ENCODE results near the gene CCBE1.

Gene CCBE1

DNA sequence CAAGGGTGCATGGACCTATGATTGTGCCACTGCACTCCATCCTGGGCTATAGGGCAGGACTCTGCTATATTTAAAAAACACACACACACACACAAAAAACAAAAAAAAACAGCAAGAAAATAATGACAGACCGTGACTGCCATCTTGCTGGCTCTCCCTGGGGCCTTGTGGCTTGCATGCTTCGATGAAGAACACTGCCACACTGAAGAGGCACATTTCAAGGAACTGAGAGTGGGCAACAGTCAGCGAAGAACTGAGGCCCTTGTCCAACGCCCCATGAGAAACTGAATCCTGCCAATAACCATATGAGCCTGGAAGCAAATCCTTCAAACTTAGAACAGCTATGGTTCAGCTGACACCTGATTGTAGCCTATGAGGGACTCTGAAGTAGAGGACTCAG, 158.1 kb downstream of the CCBE1 start:
- Histone ChIP-seq H3K4me2 (ENCODE audit: low read depth, low read length, poor library complexity, severe bottlenecking) (no peak overlapping the region), H3K9me2 (replicated peaks; ENCODE audit: insufficient read depth, low read length) (no peaks in the 10 kb centered on the region), H3K36me3 (ENCODE audit: low read length) (no peaks in the 10 kb centered on the region), H2AFZ (ENCODE audit: low read depth, low read length, severe bottlenecking) (no peak overlapping the region), H3K27ac (ENCODE audit: low read depth, low read length) (no peak overlapping the region), H3K9me3 (ENCODE audit: insufficient read depth, low read length) (no peaks in the 10 kb centered on the region), H3K79me2 (ENCODE audit: insufficient read depth, low read length) (no peaks in the 10 kb centered on the region), H3K27me3 (ENCODE audit: low read length) (no peaks in the 10 kb centered on the region), H3K4me3 (ENCODE audit: insufficient read depth, low read length, poor library complexity, severe bottlenecking) (no peak overlapping the region), H3K9ac (ENCODE audit: low read length) (no peak overlapping the region), H4K20me1 (ENCODE audit: low read depth, low read length) (no peaks in the 10 kb centered on the region), H3F3A (ENCODE audit: insufficient read depth) (no peaks in the 10 kb centered on the region)
- TF ChIP-seq, protein P1, sequence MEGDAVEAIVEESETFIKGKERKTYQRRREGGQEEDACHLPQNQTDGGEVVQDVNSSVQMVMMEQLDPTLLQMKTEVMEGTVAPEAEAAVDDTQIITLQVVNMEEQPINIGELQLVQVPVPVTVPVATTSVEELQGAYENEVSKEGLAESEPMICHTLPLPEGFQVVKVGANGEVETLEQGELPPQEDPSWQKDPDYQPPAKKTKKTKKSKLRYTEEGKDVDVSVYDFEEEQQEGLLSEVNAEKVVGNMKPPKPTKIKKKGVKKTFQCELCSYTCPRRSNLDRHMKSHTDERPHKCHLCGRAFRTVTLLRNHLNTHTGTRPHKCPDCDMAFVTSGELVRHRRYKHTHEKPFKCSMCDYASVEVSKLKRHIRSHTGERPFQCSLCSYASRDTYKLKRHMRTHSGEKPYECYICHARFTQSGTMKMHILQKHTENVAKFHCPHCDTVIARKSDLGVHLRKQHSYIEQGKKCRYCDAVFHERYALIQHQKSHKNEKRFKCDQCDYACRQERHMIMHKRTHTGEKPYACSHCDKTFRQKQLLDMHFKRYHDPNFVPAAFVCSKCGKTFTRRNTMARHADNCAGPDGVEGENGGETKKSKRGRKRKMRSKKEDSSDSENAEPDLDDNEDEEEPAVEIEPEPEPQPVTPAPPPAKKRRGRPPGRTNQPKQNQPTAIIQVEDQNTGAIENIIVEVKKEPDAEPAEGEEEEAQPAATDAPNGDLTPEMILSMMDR (IDR thresholded peaks at IDR 0.05; ENCODE audit: insufficient read depth, low read length, poor library complexity, severe bottlenecking), result no peak
- no peak for TF ChIP-seq EZH2phosphoT487 (conservative IDR thresholded peaks at IDR 0.05; ENCODE audit: low read length)

DNA sequence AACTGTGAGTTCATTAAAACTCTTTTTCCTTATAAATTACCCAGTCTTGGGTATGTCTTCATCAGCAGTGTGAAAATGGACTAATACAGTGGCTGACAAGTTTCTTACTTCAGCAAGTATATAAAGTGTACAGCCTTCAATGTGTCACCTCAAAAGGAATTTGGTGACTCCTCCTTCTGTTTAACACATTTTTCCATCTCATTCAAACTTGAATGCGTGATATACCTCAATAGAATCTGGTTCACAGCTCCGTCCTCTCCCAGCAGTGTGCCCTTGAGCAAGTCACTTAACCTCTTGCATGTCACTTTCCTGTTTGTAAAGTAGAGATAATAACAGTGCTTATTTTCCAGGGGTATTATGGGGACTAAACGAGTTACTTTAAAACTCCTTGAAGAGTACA, 159.6 kb downstream of the CCBE1 start:
- Histone ChIP-seq H3K9ac (ENCODE audit: low read length) (no peak overlapping the region), H3K79me2 (ENCODE audit: insufficient read depth, low read length) (no peaks in the 10 kb centered on the region)
- no peak for TF ChIP-seq EZH2phosphoT487 (conservative IDR thresholded peaks at IDR 0.05; ENCODE audit: low read length)
- TF ChIP-seq, protein P1 (IDR thresholded peaks at IDR 0.05; ENCODE audit: insufficient read depth, low read length, poor library complexity, severe bottlenecking), result no peak

GRCh38 chr18:59536166-59536565, 161.1 kb downstream of the CCBE1 start:
- Histone ChIP-seq H3K27ac (ENCODE audit: low read depth, low read length) (no peak overlapping the region), H3F3A (ENCODE audit: insufficient read depth) (no peaks in the 10 kb centered on the region), H3K4me2 (ENCODE audit: low read depth, low read length, poor library complexity, severe bottlenecking) (no peak overlapping the region), H2AFZ (ENCODE audit: low read depth, low read length, severe bottlenecking) (no peak overlapping the region), H3K36me3 (ENCODE audit: low read length) (no peaks in the 10 kb centered on the region), H3K9me2 (replicated peaks; ENCODE audit: insufficient read depth, low read length) (no peaks in the 10 kb centered on the region), H3K4me3 (ENCODE audit: insufficient read depth, low read length, poor library complexity, severe bottlenecking) (no peak overlapping the region), H3K9ac (ENCODE audit: low read length) (no peak overlapping the region), H4K20me1 (ENCODE audit: low read depth, low read length) (no peaks in the 10 kb centered on the region), H3K27me3 (ENCODE audit: low read length) (no peaks in the 10 kb centered on the region), H3K79me2 (ENCODE audit: insufficient read depth, low read length) (no peaks in the 10 kb centered on the region), H3K9me3 (ENCODE audit: insufficient read depth, low read length) (no peaks in the 10 kb centered on the region)
- TF ChIP-seq EZH2phosphoT487 (conservative IDR thresholded peaks at IDR 0.05; ENCODE audit: low read length), result no peak
- TF ChIP-seq, protein P1 (IDR thresholded peaks at IDR 0.05; ENCODE audit: insufficient read depth, low read length, poor library complexity, severe bottlenecking), result no peak

More for the DNA sequence above, 159.6 kb downstream of the CCBE1 start:
- no peak overlapping the region for H2AFZ ChIP-seq (ENCODE audit: low read depth, low read length, severe bottlenecking)
- H3K9me3 ChIP-seq (ENCODE audit: insufficient read depth, low read length), result no peaks in the 10 kb centered on the region
- no peaks in the 10 kb centered on the region for H4K20me1 ChIP-seq (ENCODE audit: low read depth, low read length)
- no peaks in the 10 kb centered on the region for H3F3A ChIP-seq (ENCODE audit: insufficient read depth)
- H3K36me3 ChIP-seq (ENCODE audit: low read length), result no peaks in the 10 kb centered on the region
- H3K27ac ChIP-seq (ENCODE audit: low read depth, low read length), result no peak overlapping the region
- H3K9me2 ChIP-seq (replicated peaks; ENCODE audit: insufficient read depth, low read length), result no peaks in the 10 kb centered on the region
- H3K4me2 ChIP-seq (ENCODE audit: low read depth, low read length, poor library complexity, severe bottlenecking), result no peak overlapping the region
- no peak overlapping the region for H3K4me3 ChIP-seq (ENCODE audit: insufficient read depth, low read length, poor library complexity, severe bottlenecking)
- no peaks in the 10 kb centered on the region for H3K27me3 ChIP-seq (ENCODE audit: low read length)

All from SU-DHL-6 (cell line).